Measurements from ENCODE around the gene ATP13A3. TPM values are rescaled to one million over a fixed set of nuclear protein-coding genes. Genes with fewer than 3 reads are reported as not detected.

Gene ATP13A3
- total RNA-seq, 1 donor from 2014 or later: 198 TPM

DNA sequence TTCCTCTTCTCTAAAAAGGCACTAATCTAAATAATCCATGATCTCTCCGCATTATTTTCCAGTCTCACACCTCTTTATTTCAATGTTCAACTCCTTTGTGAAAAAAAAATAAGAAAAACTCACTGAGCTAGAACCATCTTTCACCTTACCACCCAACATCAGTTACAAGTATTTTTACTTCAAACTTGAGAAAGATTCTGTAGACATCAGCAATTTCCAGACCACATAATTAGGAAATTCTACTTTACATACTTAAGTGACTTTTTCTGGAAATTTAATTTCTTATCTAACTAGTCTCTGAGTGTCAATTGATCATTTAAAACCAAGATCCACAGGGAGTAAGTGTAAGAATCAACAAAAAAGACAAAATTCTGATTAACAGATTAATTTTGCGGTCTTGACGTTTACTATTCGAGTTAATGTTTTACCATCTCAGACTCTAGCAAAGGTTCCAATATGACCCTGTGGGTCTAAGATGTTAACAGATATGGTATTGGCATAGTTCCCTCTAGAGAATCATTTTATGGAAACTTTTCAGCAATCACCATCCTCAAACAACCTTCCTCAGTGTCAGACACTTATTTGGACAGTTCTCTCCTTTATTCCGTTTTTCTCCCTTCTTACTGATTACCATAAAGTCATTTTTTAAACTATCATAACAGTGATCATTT is 5.1 kb downstream of the ATP13A3 start:
- Mint-ChIP-seq H3K27me3 (ENCODE audit: insufficient read depth) (no peaks in the 10 kb centered on the region), H3K36me3 (ENCODE audit: low read depth) (peaks cover 34% of the 10 kb centered on the region), H3K4me3 (peak overlapping the region; percentile 51), H3K27ac (peak overlapping the region; percentile 91), H3K9me3 (no peaks in the 10 kb centered on the region), H3K4me1 (ENCODE audit: low read depth) (peaks cover 46% of the 10 kb centered on the region)
- no peak for DNase-seq (ENCODE audit: low spot score)
- intact Hi-C loops (cut with micrococcal nuclease): loop anchor here (1.0 to 10.0 kb wide), 6 partner anchors 9 to 1063 kb away; partner anchors contain the start of genes ACAP2, HES1 and PPP1R2

DNA sequence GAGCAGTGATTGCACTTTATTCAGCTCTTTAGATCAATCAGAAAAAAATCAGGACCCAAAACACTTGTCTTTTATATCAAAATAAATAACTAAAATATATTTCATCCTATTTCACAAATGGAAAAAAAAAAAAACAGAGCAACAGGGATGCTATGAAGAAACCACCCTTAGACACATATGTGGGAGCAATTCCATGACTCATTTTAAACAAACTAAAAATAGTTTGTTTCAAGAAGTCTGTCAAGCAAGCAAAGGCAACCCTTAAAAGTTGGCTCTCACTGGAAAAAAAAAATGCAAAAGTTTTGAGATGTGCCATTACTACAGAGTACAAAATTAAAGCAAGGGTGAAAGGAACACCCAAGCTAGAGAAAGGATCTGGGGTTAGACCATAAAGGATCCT is 5.7 kb downstream of the ATP13A3 start:
- intact Hi-C loops (cut with micrococcal nuclease): loop anchor here (1.0 to 10.0 kb wide), 6 partner anchors 9 to 1064 kb away; partner anchors contain the start of genes ACAP2, HES1 and PPP1R2
- Mint-ChIP-seq H3K4me3 (peak overlapping the region; percentile 51), H3K27ac (peak overlapping the region; percentile 91), H3K27me3 (ENCODE audit: insufficient read depth) (no peaks in the 10 kb centered on the region), H3K36me3 (ENCODE audit: low read depth) (peaks cover 34% of the 10 kb centered on the region), H3K9me3 (no peaks in the 10 kb centered on the region), H3K4me1 (ENCODE audit: low read depth) (peaks cover 46% of the 10 kb centered on the region)
- no peak for DNase-seq (ENCODE audit: low spot score)

DNA sequence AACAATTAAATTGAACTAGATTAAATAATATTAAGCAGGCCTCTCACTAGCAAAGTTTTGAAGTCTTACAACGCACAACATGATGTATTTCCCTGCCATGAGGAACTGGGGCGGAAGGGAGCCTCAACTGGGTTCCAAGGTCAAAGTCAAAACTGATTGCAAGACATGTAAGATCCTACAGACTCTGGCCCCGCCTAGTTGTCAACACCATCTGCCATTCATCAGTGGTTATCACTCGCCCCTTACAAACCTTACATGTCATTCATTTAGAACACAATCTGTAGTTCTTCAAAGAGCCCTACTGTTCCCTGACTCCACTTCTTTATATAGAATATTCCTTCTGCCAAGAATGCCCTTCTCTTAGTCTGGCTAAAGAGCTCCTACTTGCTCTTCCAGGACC is 10.0 kb downstream of the ATP13A3 start:
- Mint-ChIP-seq H3K27me3 (ENCODE audit: insufficient read depth) (no peaks in the 10 kb centered on the region), H3K27ac (no peak overlapping the region), H3K4me1 (ENCODE audit: low read depth) (peaks cover 28% of the 10 kb centered on the region), H3K9me3 (no peaks in the 10 kb centered on the region), H3K36me3 (ENCODE audit: low read depth) (peaks cover 13% of the 10 kb centered on the region), H3K4me3 (no peak overlapping the region)
- intact Hi-C loops (cut with micrococcal nuclease): no loop called here
- no peak for DNase-seq (ENCODE audit: low spot score)

DNA sequence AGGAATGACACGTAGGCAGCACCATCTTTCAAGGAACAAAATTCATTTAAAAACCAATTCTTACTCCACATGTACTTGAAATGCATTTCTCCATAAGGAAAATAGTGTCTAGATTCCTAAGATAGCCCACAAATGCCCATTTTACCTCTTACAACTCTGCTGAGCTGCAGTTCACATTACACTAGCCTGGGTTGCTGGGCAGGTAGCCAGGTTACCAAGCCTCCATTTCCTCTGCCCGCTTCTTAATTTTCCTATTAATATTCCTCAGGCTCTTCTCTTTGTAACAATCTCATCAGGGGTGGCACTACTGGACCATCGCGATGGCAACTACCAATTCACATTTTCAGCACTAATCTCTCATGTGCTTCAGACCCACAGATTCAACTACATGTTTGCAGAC is 10.8 kb downstream of the ATP13A3 start:
- no peak overlapping the region for H3K4me3 Mint-ChIP-seq
- H3K36me3 Mint-ChIP-seq (ENCODE audit: low read depth): peaks cover 7% of the 10 kb centered on the region
- no peaks in the 10 kb centered on the region for H3K27me3 Mint-ChIP-seq (ENCODE audit: insufficient read depth)
- DNase-seq (ENCODE audit: low spot score): no peak
- no peak overlapping the region for H3K27ac Mint-ChIP-seq
- H3K4me1 Mint-ChIP-seq (ENCODE audit: low read depth): peaks cover 21% of the 10 kb centered on the region
- intact Hi-C loops (cut with micrococcal nuclease): no loop called here
- no peaks in the 10 kb centered on the region for H3K9me3 Mint-ChIP-seq

DNA sequence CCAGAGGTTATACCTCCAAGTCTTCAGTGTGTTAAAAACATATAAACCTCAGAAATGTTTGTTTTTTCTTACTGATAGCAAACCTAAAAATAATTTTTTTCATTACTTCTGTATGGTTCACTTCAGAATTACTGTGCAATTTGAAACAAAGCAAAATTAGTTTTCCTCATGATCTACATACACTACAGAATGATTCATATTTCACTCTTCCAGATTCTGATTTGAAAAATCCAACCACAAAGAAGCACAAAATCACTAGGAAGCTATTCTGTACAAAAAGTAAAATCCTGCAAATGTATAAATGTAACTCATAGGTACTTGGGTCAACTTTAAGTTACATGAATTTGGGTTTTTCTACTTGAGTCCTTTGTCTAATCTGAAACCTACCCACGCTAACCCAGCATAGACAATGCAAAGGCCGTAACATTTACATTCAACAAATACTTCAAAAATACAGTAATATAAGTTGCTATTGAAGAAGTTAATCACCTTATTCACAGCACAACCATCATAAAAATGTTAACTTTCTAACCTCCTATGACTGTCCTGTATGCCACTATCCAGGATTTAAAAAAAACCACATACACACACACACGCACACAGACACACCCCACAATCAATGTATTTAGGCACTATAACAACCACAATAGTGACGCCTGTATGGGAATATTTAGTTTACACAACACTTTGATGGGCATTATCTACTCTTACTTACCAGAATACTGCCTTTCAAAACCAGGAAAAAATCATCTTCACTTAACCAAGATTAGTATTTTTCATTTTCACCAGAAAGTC is 11.5 kb downstream of the ATP13A3 start:
- Mint-ChIP-seq H3K4me3 (no peak overlapping the region), H3K4me1 (ENCODE audit: low read depth) (peaks cover 19% of the 10 kb centered on the region), H3K27me3 (ENCODE audit: insufficient read depth) (no peaks in the 10 kb centered on the region), H3K36me3 (ENCODE audit: low read depth) (peaks cover 4% of the 10 kb centered on the region), H3K9me3 (no peaks in the 10 kb centered on the region), H3K27ac (no peak overlapping the region)
- intact Hi-C loops (cut with micrococcal nuclease): no loop called here
- DNase-seq (ENCODE audit: low spot score): no peak

DNA sequence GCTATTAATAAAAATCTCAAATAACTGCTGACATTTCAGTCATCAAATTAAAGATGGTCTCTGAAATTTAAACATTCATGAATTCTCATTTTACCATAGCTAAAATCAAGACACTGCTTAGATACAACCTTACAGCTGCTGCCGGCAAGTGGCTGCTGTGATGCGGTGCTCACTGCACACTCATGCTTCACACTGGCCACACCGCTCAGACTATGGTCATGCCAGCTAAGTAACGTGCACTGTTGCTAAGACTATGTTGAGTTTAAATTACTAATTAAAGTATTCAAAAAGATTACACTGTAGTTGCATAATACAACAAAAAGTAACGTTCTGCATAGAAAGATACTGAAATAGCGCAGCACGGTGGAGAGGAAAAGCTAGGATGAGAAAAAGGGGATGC is 12.1 kb downstream of the ATP13A3 start:
- H3K36me3 Mint-ChIP-seq (ENCODE audit: low read depth): peaks cover 2% of the 10 kb centered on the region
- H3K4me1 Mint-ChIP-seq (ENCODE audit: low read depth): peaks cover 12% of the 10 kb centered on the region
- no peak overlapping the region for H3K27ac Mint-ChIP-seq
- intact Hi-C loops (cut with micrococcal nuclease): loop anchor here (5.0 kb wide), 1 partner anchor 142 kb away; no protein-coding TSS in a partner anchor
- no peak overlapping the region for H3K4me3 Mint-ChIP-seq
- no peaks in the 10 kb centered on the region for H3K9me3 Mint-ChIP-seq
- DNase-seq (ENCODE audit: low spot score): no peak
- no peaks in the 10 kb centered on the region for H3K27me3 Mint-ChIP-seq (ENCODE audit: insufficient read depth)

DNA sequence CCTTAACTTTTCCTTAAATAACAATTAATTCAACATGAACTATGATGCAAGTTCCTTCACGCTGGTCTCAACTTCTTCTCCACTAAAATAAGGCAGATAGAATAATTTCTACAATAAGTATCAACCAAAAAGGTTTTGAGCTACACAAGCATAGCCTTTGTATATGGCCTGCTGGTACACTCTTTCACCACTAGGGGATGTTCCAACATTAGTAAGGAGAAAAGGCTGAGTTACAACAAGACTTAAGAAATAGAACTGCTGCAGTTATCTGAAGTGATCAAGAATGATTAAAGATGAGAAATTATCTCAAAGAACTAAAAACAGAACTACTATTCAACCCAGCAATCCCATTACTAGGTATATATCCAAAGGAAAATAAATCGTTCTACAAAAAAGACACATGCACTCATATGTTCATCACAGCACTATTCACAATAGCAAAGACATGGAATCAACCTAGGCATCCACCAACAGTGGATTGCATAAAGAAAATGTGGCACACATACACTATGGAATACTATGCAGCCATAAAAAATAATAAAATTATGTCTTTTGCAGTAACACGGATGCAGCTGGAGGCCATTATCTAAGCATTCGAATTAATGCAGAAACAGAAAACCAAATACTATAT is 14.4 kb downstream of the ATP13A3 start:
- no peaks in the 10 kb centered on the region for H3K9me3 Mint-ChIP-seq
- intact Hi-C loops (cut with micrococcal nuclease): loop anchor here (1.0 to 5.0 kb wide), 4 partner anchors 9 to 140 kb away; no protein-coding TSS in a partner anchor
- H3K27ac Mint-ChIP-seq: no peak overlapping the region
- peaks cover 12% of the 10 kb centered on the region for H3K4me1 Mint-ChIP-seq (ENCODE audit: low read depth)
- H3K27me3 Mint-ChIP-seq (ENCODE audit: insufficient read depth): no peaks in the 10 kb centered on the region
- H3K36me3 Mint-ChIP-seq (ENCODE audit: low read depth): no peaks in the 10 kb centered on the region
- no peak overlapping the region for H3K4me3 Mint-ChIP-seq
- peak; percentile 16 for DNase-seq (ENCODE audit: low spot score)

DNA sequence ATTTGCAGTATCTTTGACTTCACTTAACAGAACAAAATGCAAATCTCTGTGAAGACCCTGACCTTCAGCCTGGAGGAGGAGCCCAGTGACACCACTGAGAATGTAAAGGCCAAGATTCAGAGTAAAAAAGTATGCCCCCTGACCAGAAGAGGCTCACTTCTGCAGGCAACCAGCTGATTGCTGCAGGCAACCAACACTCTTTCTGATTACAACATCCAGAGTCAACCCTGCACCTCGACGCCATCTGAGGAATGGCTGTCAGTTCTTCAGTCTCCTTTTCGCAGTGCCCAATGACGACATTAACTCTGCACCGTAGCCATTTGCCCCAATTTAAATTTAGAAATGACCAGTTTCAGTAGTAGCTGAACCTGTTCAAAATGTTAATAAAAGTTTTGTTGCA is 14.9 kb downstream of the ATP13A3 start:
- Mint-ChIP-seq H3K36me3 (ENCODE audit: low read depth) (peaks cover 2% of the 10 kb centered on the region), H3K27me3 (ENCODE audit: insufficient read depth) (no peaks in the 10 kb centered on the region), H3K4me1 (ENCODE audit: low read depth) (peaks cover 15% of the 10 kb centered on the region), H3K4me3 (no peak overlapping the region), H3K27ac (no peak overlapping the region), H3K9me3 (no peaks in the 10 kb centered on the region)
- no peak for DNase-seq (ENCODE audit: low spot score)
- intact Hi-C loops (cut with micrococcal nuclease): loop anchor here (1.0 to 5.0 kb wide), 4 partner anchors 9 to 140 kb away; no protein-coding TSS in a partner anchor

DNA sequence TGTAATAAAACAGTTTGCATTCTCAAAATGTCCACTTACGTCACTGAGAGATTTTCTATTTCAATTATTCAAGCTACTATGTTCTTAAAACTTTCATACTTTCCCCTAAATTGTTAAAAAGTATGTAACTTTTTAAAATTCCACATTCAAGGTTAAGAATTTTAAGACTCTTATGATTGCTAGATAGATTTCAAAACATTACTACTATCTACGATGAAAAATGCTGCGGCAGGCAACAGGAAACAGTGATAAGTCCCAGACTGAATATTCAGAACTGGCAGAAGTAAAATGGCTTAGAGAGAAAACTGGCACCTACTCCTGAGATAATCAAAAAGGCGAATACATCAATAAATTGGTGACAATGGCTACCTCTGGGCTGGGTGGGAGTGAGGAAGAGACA is 16.2 kb downstream of the ATP13A3 start:
- peaks cover 19% of the 10 kb centered on the region for H3K4me1 Mint-ChIP-seq (ENCODE audit: low read depth)
- peaks cover 3% of the 10 kb centered on the region for H3K36me3 Mint-ChIP-seq (ENCODE audit: low read depth)
- no peak overlapping the region for H3K27ac Mint-ChIP-seq
- intact Hi-C loops (cut with micrococcal nuclease): loop anchor here (5.0 kb wide), 1 partner anchor 138 kb away; no protein-coding TSS in a partner anchor
- no peaks in the 10 kb centered on the region for H3K9me3 Mint-ChIP-seq
- no peaks in the 10 kb centered on the region for H3K27me3 Mint-ChIP-seq (ENCODE audit: insufficient read depth)
- H3K4me3 Mint-ChIP-seq: no peak overlapping the region
- no peak for DNase-seq (ENCODE audit: low spot score)

DNA sequence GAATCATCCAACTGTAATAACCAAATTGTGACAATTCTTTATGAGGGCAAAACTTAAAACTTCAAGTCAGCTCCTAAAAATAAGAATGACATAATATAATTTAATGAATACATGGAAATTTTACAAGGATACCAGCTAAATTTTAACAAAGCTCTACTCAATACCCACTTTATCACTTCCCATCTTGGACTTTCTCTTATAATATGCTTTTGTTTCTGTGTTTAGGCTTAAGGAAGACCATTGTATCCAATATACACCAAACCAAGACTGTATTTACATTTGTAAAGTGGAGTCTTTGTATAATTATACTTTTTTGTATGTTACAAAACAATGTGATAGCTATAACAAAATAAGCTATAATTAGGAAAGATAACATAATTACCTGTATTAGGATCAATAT is 16.8 kb downstream of the ATP13A3 start:
- Mint-ChIP-seq H3K27ac (no peak overlapping the region), H3K27me3 (ENCODE audit: insufficient read depth) (no peaks in the 10 kb centered on the region), H3K36me3 (ENCODE audit: low read depth) (peaks cover 5% of the 10 kb centered on the region), H3K9me3 (no peaks in the 10 kb centered on the region), H3K4me1 (ENCODE audit: low read depth) (peaks cover 25% of the 10 kb centered on the region), H3K4me3 (no peak overlapping the region)
- intact Hi-C loops (cut with micrococcal nuclease): loop anchor here (5.0 kb wide), 1 partner anchor 138 kb away; no protein-coding TSS in a partner anchor
- no peak for DNase-seq (ENCODE audit: low spot score)

DNA sequence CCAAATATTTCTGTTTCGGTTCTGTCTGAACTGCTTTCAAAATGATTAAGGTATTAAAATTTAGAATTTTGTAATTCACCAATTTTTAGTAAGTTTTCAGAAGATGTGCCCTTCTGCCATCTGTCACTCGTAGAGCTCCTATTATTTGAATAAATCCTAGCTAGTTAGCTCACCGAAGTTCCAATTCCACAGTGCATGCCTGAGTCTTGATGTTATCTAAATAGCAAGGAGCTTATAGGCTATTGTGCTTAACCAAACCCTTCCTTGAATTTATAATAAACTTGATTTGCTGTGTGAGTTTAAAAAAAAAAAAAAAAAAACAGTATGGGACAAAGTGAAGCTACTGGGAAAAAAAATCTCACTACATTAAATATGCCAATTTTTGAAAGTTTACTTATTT is 18.7 kb downstream of the ATP13A3 start:
- Mint-ChIP-seq H3K36me3 (ENCODE audit: low read depth) (peaks cover 5% of the 10 kb centered on the region), H3K27ac (no peak overlapping the region), H3K4me1 (ENCODE audit: low read depth) (peaks cover 33% of the 10 kb centered on the region), H3K9me3 (no peaks in the 10 kb centered on the region), H3K4me3 (no peak overlapping the region), H3K27me3 (ENCODE audit: insufficient read depth) (no peaks in the 10 kb centered on the region)
- intact Hi-C loops (cut with micrococcal nuclease): no loop called here
- no peak for DNase-seq (ENCODE audit: low spot score)

DNA sequence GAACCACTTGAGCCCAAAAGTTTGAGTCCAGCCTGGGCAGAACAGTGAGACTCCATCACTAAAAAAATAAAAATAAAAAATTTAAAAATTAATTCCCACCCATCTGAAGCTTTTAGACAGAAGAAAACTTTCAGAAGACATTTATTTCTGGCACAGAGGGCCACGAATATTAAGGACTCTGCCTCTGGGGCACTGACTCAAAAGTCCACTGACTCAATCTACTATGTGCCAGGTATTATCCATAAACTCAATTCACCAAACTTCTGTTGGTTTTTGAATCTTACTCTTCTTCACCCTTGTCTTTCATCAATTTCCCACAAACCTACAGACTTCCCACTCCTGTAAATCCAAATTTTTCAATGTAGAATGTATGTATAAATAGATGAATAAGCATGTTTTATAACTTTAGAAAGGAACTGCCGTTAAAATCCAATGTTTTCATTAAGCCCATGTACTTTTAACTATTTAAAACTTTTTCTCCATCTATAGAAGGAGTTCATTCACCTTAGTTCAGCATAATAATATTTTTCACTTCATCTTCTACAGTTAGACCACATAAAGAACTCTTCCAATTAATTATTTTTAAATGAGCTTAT is 19.9 kb downstream of the ATP13A3 start:
- Mint-ChIP-seq H3K4me3 (no peak overlapping the region), H3K36me3 (ENCODE audit: low read depth) (peaks cover 5% of the 10 kb centered on the region), H3K27ac (peak overlapping the region; percentile 58), H3K9me3 (no peaks in the 10 kb centered on the region), H3K27me3 (ENCODE audit: insufficient read depth) (no peaks in the 10 kb centered on the region), H3K4me1 (ENCODE audit: low read depth) (peaks cover 26% of the 10 kb centered on the region)
- DNase-seq (ENCODE audit: low spot score): no peak
- intact Hi-C loops (cut with micrococcal nuclease): no loop called here
